GM18909 (cell line): ENCODE measurements around the gene ZNF35.
"Not testable (repeated sequence)": the region's sequence is repeated elsewhere in the genome, so short reads cannot be mapped to it uniquely, and the experiment has no call there.

Experiments
- ATAC-seq: cut with Tn5 transposase; IDR thresholded peaks from one replicate; pipeline ENCODE4 v1.9.1; 2021; ENCODE audit warnings: mild to moderate bottlenecking; ENCODE audit not compliant: unreplicated experiment, poor library complexity

Gene ZNF35

GRCh38 chr3:44648564-44649229 lies at the start of gene ZNF35:
TSS of gene ZNF35 (plus strand) at chr3:44648732. CDS start at chr3:44651068, 2,336 bp downstream.
- ATAC-seq: peak; percentile 93

DNA sequence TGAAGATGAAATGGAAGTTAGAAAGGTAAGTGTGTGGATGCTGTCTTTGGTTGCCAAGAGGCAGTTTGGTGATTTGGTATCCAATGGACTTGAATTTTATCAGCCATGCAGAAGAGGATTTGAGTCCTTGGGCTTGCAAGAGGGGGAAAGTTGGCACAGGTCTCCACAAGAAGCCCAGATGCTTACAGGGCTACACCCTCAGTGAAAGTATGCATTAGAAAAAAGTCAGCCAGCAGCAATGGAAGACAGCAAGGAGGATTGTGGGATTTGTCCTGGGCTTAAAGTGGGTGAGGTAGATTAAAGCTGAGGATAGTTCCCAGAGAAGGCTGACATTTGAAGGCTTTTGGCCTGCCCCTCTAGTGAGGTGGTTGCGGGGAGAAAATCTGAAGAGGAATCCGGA lies 46.8 kb upstream of the ZNF35 start:
- no peak for ATAC-seq

GRCh38 chr3:44612678-44613077 lies 35.9 kb upstream of the ZNF35 start:
- no peak for ATAC-seq

GRCh38 chr3:44624749-44625480 lies 23.6 kb upstream of the ZNF35 start, which contains the start of gene ZNF197:
TSS of gene ZNF197 (plus strand) at chr3:44625036. CDS start at chr3:44629155, 4,119 bp downstream.
- ATAC-seq: peak; percentile 94

DNA sequence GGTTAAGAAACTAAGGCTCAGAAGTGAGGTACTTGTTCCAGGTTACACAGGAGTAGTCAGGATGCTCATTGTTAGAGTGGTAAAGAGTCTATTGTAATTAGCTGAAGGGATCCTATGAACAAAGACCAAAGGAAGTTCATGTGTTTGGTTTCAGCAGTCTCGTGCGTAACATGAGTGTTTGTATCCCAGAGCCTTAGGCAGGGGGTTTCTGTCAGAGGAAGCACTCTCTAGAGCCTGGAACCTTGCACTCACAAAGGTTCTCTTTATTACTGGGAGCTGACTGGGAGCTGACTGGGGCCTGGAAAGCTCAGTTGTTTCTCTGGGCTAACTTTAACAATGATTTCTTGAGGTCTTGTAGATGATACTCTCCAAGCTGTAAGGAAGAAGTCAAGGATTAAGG lies 19.8 kb upstream of the ZNF35 start:
- no peak for ATAC-seq

DNA sequence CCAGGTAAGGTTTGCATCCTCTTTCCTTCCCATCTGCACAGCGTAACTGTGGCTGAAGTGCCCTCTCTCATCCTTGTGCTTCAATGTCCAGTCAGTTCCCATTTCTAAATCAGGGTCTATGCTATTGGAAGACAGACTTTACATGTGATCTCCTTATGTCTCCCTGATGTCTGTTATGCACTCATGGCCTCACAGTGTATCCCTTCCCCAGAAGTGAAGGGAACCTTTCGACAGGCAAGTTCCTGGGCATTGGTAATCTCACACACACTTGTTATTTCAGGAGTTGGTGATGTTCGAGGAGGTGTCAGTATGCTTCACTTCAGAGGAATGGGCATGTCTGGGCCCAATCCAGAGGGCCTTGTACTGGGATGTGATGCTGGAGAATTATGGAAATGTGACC lies 16.3 kb upstream of the ZNF35 start:
- no peak for ATAC-seq

DNA sequence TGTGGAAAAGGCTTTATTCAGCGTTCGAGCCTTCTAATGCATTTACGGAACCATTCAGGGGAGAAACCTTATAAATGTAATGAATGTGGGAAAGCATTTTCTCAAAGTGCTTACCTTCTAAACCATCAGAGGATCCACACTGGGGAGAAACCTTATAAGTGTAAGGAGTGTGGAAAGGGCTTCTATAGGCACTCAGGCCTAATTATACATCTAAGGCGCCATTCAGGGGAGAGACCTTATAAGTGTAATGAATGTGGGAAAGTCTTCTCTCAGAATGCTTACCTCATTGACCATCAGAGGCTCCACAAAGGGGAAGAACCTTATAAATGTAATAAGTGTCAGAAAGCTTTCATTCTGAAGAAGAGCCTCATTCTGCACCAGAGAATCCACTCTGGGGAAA lies 6.2 kb upstream of the ZNF35 start:
- no peak for ATAC-seq

DNA sequence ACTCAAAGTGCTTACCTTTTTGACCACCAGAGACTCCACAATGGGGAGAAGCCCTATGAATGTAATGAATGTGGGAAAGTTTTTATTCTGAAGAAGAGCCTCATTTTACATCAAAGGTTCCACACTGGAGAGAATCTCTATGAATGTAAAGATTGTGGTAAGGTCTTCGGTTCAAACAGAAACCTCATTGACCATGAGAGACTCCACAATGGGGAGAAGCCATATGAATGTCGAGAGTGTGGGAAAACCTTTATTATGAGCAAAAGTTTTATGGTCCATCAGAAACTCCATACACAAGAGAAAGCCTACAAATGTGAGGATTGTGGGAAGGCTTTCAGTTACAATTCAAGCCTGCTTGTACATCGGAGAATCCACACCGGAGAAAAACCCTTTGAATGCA lies 5.5 kb upstream of the ZNF35 start:
- ATAC-seq: no peak

- ATAC-seq: no peak
Observed at GRCh38 chr3:44647771-44648170, 761 bp upstream of the ZNF35 start.

GRCh38 chr3:44649709-44650108 lies 1.2 kb downstream of the ZNF35 start:
- no peak for ATAC-seq

GRCh38 chr3:44654039-44654438 lies 5.5 kb downstream of the ZNF35 start:
- no peak for ATAC-seq

GRCh38 chr3:44659015-44659414 lies 10.5 kb downstream of the ZNF35 start:
- ATAC-seq: no peak

- no peak for ATAC-seq
Observed at GRCh38 chr3:44659434-44659833, 10.9 kb downstream of the ZNF35 start.

GRCh38 chr3:44661189-44661588 lies 12.7 kb downstream of the ZNF35 start:
- no peak for ATAC-seq

GRCh38 chr3:44665173-44665572 lies 16.6 kb downstream of the ZNF35 start:
- ATAC-seq: no peak

DNA sequence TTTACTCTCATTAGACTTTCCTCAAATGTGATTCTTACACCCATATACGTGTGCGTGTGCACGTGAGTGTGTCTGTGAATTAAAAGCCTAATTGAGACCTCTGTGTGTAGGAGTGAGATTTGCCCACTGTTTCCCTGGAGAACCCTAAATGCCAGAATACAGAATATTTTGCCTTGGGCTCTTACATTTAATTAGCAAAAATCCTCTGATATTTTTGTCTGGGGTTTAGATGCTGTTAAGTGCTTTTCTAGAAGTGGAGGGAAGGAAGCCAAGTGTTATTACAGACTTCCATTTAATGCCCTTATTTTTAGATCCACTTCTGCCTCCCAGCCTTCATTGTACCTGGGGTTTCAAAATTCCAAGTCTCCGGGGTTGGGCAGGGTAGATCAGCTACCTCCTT lies 17.8 kb downstream of the ZNF35 start:
- no peak for ATAC-seq

DNA sequence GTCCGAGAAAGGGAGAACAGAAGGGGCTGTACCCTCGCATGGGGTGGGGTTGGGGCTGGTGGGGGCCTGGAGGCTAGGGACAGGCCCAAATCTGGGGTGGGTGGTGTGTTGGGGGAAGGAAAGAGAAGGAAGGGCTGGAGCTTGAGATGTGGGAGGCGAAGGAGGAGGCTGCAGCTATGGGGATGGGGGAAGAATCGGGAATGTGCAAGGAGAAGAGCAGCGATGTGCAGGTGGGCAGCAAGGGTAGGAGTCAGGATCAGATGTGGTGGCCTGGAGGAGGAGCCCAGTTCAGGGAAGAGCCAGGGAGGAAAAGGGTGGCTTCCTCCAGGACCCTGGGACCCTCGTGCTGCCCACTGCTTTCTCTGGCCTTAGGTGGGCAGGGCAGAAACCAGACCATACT lies 21.2 kb downstream of the ZNF35 start:
- ATAC-seq: no peak

DNA sequence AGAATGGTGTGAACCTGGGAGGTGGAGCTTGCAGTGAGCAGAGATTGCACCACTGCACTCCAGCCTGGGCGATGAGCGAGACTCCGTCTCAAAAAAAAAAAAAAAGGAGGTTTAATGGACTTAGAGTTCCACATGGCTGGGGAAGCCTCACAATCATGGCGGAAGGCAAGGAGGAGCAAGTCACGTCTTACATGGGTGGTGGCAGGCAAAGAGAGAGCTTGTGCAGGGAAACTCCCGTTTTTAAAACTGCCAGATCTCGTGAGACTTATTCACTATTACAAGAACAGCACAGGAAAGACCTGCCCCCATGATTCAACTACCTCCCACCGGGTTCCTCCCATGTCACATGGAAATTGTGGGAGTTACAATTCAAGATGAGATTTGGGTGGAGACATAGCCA lies 24.9 kb downstream of the ZNF35 start:
- not testable (repeated sequence) for ATAC-seq

DNA sequence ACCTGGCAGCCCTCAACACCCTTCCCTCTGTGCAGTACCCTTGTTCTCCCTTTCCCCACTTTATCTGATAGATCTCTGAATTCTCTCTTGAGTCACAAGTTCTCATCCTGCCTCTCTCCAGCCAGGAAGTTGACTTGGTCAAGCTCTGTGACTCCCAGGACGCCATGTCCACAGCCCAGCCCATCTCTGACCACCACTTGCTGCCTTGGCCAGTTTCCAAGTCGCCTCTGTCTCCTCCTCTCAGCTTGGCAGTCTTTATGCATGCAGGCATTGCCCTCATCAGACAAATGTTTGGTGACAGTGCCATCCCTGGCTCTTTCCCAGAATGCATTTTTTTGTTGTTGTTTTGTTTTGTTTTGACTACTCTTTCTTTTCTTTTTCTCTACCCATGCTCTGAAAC lies 25.7 kb downstream of the ZNF35 start:
- no peak for ATAC-seq

DNA sequence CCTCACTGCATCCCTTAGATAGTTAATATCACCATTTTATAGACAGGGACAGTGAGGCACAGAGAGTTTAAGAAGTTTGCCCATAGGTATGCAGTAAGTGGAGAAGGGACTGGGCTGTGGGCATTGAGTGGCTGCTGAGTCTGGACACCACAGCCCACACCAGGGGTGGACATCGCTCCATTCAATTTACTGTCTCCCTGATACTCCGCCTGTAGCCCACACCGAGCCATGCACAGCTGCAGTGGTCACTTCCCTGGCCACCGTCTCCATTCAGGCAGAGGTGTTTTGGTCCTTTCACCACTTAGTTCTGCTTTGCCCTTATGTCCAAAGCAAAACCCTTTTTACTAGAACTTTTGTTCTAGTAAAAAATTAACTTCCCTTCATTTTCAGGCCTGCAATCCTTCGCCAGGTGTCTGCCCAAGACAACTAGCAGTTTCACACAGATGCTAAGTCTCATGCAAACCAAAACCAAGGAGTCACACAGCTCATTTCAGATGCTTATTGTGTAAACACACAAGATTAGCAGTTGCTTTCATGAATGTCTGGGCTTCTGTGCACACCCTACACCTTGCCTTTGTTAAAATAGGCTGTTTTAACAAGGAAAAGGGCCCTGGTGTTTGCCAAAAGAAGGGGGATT lies 30.1 kb downstream of the ZNF35 start:
- ATAC-seq: peak; percentile 42

GRCh38 chr3:44680921-44681455 lies 32.5 kb downstream of the ZNF35 start:
- ATAC-seq: no peak
